HEK293 (cell line): ENCODE results near the gene NFIX.

Experiments
- CTCF ChIP-seq: fragments of 450-650 bp; formaldehyde crosslinking; IDR thresholded peaks from 2 replicates; pipeline ENCODE4 v1.5.1; 2016; ENCODE audit warnings: missing biosample characterization, missing genetic modification characterization
- ZBTB44 ChIP-seq: fragments of 450-650 bp; IDR thresholded peaks from 2 replicates; pipeline ENCODE4 v1.5.1; 2018; ENCODE audit warnings: missing biosample characterization, mild to moderate bottlenecking, missing genetic modification characterization
- ZNF600 ChIP-seq: fragments of 450-650 bp; formaldehyde crosslinking; IDR thresholded peaks from 2 replicates; pipeline ENCODE4 v1.5.1; 2016; ENCODE audit warnings: missing biosample characterization, missing genetic modification characterization

- TF ChIP-seq ZBTB44 (no peak), CTCF (tag by site-specific recombination) (no peak), ZNF600 (no peak)
Observed at GRCh38 chr19:13129384-13129783, 134.1 kb downstream of the NFIX start.
